ENCODE results near the gene TFDP1.

DNA sequence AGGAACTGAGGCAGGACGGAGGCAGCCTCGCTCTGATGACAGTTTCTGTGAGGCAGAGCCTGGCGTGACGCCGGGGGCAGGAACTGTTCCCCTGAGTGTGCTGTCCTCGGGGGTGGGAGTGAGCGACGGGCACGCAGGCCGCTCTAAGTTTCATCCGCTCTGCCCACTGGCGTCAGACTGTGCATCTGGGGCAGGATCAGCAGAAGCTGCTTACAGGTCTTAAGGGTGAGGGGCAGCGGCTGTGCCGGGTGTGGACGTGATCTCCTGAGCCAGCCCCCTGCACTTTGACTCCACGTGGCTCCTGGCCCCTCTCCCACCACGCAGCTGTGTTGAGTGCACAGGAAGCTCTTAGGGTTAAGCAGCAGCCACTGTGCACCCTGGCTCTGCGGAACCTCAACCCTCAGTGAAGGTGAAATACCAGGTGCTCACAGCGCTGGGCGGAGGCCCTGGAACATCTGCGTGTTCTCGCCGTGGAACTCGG lies 84.0 kb downstream of the TFDP1 start:
- TF ChIP-seq, protein P1, sequence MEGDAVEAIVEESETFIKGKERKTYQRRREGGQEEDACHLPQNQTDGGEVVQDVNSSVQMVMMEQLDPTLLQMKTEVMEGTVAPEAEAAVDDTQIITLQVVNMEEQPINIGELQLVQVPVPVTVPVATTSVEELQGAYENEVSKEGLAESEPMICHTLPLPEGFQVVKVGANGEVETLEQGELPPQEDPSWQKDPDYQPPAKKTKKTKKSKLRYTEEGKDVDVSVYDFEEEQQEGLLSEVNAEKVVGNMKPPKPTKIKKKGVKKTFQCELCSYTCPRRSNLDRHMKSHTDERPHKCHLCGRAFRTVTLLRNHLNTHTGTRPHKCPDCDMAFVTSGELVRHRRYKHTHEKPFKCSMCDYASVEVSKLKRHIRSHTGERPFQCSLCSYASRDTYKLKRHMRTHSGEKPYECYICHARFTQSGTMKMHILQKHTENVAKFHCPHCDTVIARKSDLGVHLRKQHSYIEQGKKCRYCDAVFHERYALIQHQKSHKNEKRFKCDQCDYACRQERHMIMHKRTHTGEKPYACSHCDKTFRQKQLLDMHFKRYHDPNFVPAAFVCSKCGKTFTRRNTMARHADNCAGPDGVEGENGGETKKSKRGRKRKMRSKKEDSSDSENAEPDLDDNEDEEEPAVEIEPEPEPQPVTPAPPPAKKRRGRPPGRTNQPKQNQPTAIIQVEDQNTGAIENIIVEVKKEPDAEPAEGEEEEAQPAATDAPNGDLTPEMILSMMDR (IDR thresholded peaks at IDR 0.05; ENCODE audit: low read length) = no peak
- TF ChIP-seq EZH2 (IDR thresholded peaks at IDR 0.05; ENCODE audit: borderline replicate concordance, low read length) = no peak
